HL-60 (cell line): ENCODE data around the gene TGFB3.

Experiments used
- DNase-seq, 2 experiments: peaks; one replicate each; pipeline ENCODE4 v3.0.0-alpha.2; 2010 to 2020; ENCODE audit warnings: low read depth in 1 of 2, low spot score in 1 of 2
- H3K27ac ChIP-seq: fragments of 250-450 bp; sonication (Bioruptor Pico); replicated peaks from 2 replicates; pipeline ENCODE4 v1.5.1; 2020; ENCODE audit warnings: mild to moderate bottlenecking, moderate library complexity
- H3K27me3 ChIP-seq: fragments of 250-450 bp; sonication (Bioruptor Pico); 2 replicates; pipeline ENCODE4 v1.5.1; 2021; ENCODE audit warnings: mild to moderate bottlenecking, moderate library complexity; ENCODE audit not compliant: insufficient read depth, poor library complexity, severe bottlenecking
- H3K4me3 ChIP-seq: replicated peaks from 2 replicates; pipeline ENCODE4 v1.5.1; 2011; ENCODE audit warnings: mild to moderate bottlenecking, control low read depth, low read length; ENCODE audit not compliant: insufficient read depth
- CTCF ChIP-seq: IDR thresholded peaks from one replicate; pipeline ENCODE4 v1.5.1; 2011; ENCODE audit warnings: low read length, control low read depth, inconsistent platforms; ENCODE audit not compliant: insufficient read depth
- GABPA ChIP-seq: IDR thresholded peaks from 2 replicates; pipeline ENCODE4 v1.6.1; 2012; ENCODE audit warnings: low read depth
- POLR2AphosphoS5 ChIP-seq: IDR thresholded peaks from 2 replicates; pipeline ENCODE4 v1.6.1; 2012; ENCODE audit warnings: low read depth
- REST ChIP-seq: IDR thresholded peaks from 2 replicates; pipeline ENCODE4 v1.6.1; 2012; ENCODE audit warnings: low read depth; ENCODE audit not compliant: insufficient replicate concordance
- SPI1 ChIP-seq: IDR thresholded peaks from 2 replicates; pipeline ENCODE4 v1.6.1; 2012; ENCODE audit warnings: low read depth, mild to moderate bottlenecking, borderline replicate concordance

TGFB3 gene

GRCh38 chr14:75952489-75952888, 29.3 kb downstream of the TGFB3 start:
- no peak for TF ChIP-seq REST
- no peak for TF ChIP-seq GABPA
- TF ChIP-seq SPI1, result no peak
- TF ChIP-seq POLR2AphosphoS5, result no peak
- no peak for TF ChIP-seq CTCF
- no peak for DNase-seq
- H3K27ac ChIP-seq, result no peak overlapping the region
- H3K27me3 ChIP-seq, result no peaks in the 10 kb centered on the region
- no peak overlapping the region for H3K4me3 ChIP-seq

- no peak overlapping the region for H3K27ac ChIP-seq
- H3K27me3 ChIP-seq, result no peaks in the 10 kb centered on the region
- DNase-seq, result no peak
- TF ChIP-seq SPI1 (no peak), CTCF (no peak), GABPA (no peak)
- no peak overlapping the region for H3K4me3 ChIP-seq
These were observed 35.0 kb downstream of the TGFB3 start for GRCh38 chr14:75946785-75947184.

GRCh38 chr14:75944607-75945241, 37.1 kb downstream of the TGFB3 start:
- Histone ChIP-seq H3K4me3 (no peak overlapping the region), H3K27me3 (no peaks in the 10 kb centered on the region), H3K27ac (no peak overlapping the region)
- TF ChIP-seq GABPA, result no peak
- DNase-seq, result no peak

GRCh38 chr14:75941030-75941429, 40.8 kb downstream of the TGFB3 start:
- Histone ChIP-seq H3K27ac (no peak overlapping the region), H3K27me3 (no peaks in the 10 kb centered on the region)
- no peak for DNase-seq

More at GRCh38 chr14:75941030-75941429, 40.8 kb downstream of the TGFB3 start:
- H3K4me3 ChIP-seq, result no peak overlapping the region
- no peak for TF ChIP-seq GABPA
- TF ChIP-seq CTCF, result no peak
- no peak for TF ChIP-seq POLR2AphosphoS5
- TF ChIP-seq REST, result no peak
- no peak for TF ChIP-seq SPI1
